HEK293T (cell line): Measurements from ENCODE around the gene LRRC73.
"Not testable (repeated sequence)": the region's sequence is repeated elsewhere in the genome, so short reads cannot be mapped to it uniquely, and the experiment has no call there.

Experiments used
- CTCF ChIA-PET: fragments of 350-600 bp; formaldehyde crosslinking; extraction: SDS; loops from one replicate; lab custom pipeline; 2021; ENCODE audit warnings: antibody characterized with exemption, inconsistent platforms; lab: Yijun Ruan, JAX
- POLR2A ChIA-PET: fragments of 350-600 bp; formaldehyde crosslinking; extraction: SDS; loops from one replicate; lab custom pipeline; 2020; ENCODE audit warnings: antibody characterized with exemption, inconsistent platforms; lab: Yijun Ruan, JAX
- DNase-seq: peaks from one replicate; pipeline ENCODE4 v3.0.0; 2012; ENCODE audit warnings: mixed read lengths; ENCODE audit errors: extremely low spot score
- ARNT ChIP-seq: fragments of 450-650 bp; IDR thresholded peaks from 2 replicates; pipeline ENCODE4 v1.6.1; 2017; ENCODE audit warnings: mild to moderate bottlenecking
- BHLHE40 ChIP-seq: fragments of 450-650 bp; IDR thresholded peaks from 2 replicates; pipeline ENCODE4 v1.6.1; 2016; ENCODE audit warnings: mild to moderate bottlenecking, moderate library complexity, borderline replicate concordance
- CTBP1 ChIP-seq: fragments of 450-650 bp; IDR thresholded peaks from 2 replicates; pipeline ENCODE4 v1.6.1; 2016; ENCODE audit warnings: borderline replicate concordance
- ELF4 ChIP-seq: fragments of 450-650 bp; IDR thresholded peaks from 2 replicates; pipeline ENCODE4 v1.6.1; 2017; ENCODE audit warnings: antibody characterized with exemption
- FOXA1 ChIP-seq: fragments of 450-650 bp; IDR thresholded peaks from 2 replicates; pipeline ENCODE4 v1.6.1; 2016; ENCODE audit warnings: mild to moderate bottlenecking
- FOXK2 ChIP-seq: fragments of 450-650 bp; IDR thresholded peaks from 2 replicates; pipeline ENCODE4 v1.6.1; 2016; ENCODE audit warnings: mild to moderate bottlenecking
- FOXM1 ChIP-seq: fragments of 450-650 bp; IDR thresholded peaks from 2 replicates; pipeline ENCODE4 v1.6.1; 2017; ENCODE audit warnings: mild to moderate bottlenecking, borderline replicate concordance
- HDGF ChIP-seq: fragments of 450-650 bp; IDR thresholded peaks from 2 replicates; pipeline ENCODE4 v1.6.1; 2017; ENCODE audit warnings: antibody characterized with exemption, borderline replicate concordance
- L3MBTL2 ChIP-seq: fragments of 450-650 bp; conservative IDR thresholded peaks from 2 replicates; pipeline ENCODE4 v1.6.1; 2016; ENCODE audit warnings: mild to moderate bottlenecking
- LEF1 ChIP-seq: fragments of 450-650 bp; IDR thresholded peaks from 2 replicates; pipeline ENCODE4 v1.6.1; 2017; ENCODE audit warnings: mild to moderate bottlenecking, borderline replicate concordance
- NFRKB ChIP-seq: fragments of 450-650 bp; IDR thresholded peaks from 2 replicates; pipeline ENCODE4 v1.6.1; 2016; ENCODE audit warnings: mild to moderate bottlenecking, moderate library complexity
- PKNOX1 ChIP-seq: fragments of 450-650 bp; IDR thresholded peaks from 2 replicates; pipeline ENCODE4 v1.6.1; 2016
- SP1 ChIP-seq: fragments of 450-650 bp; IDR thresholded peaks from 2 replicates; pipeline ENCODE4 v1.6.1; 2017
- SUZ12 ChIP-seq: fragments of 450-650 bp; IDR thresholded peaks from 2 replicates; pipeline ENCODE4 v1.6.1; 2016; ENCODE audit warnings: mild to moderate bottlenecking
- TARDBP ChIP-seq: fragments of 450-650 bp; IDR thresholded peaks from 2 replicates; pipeline ENCODE4 v1.6.1; 2016
- ZNF384 ChIP-seq: fragments of 450-650 bp; IDR thresholded peaks from 2 replicates; pipeline ENCODE4 v1.6.1; 2016

The LRRC73 gene, protein sequence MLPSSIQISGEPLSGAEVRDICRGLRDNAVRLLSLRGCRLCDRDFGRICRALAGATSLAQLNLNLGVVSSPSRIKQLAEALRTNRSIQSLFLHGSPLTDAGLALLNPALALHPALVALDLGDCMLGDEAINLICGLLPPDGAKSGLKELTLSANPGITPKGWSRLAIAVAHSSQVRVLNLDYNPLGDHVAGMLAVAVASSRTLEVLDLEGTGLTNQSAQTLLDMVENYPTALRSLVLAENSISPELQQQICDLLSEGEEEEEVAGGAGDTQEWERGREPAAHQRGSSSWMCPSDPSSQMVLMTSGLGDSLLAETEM

DNA sequence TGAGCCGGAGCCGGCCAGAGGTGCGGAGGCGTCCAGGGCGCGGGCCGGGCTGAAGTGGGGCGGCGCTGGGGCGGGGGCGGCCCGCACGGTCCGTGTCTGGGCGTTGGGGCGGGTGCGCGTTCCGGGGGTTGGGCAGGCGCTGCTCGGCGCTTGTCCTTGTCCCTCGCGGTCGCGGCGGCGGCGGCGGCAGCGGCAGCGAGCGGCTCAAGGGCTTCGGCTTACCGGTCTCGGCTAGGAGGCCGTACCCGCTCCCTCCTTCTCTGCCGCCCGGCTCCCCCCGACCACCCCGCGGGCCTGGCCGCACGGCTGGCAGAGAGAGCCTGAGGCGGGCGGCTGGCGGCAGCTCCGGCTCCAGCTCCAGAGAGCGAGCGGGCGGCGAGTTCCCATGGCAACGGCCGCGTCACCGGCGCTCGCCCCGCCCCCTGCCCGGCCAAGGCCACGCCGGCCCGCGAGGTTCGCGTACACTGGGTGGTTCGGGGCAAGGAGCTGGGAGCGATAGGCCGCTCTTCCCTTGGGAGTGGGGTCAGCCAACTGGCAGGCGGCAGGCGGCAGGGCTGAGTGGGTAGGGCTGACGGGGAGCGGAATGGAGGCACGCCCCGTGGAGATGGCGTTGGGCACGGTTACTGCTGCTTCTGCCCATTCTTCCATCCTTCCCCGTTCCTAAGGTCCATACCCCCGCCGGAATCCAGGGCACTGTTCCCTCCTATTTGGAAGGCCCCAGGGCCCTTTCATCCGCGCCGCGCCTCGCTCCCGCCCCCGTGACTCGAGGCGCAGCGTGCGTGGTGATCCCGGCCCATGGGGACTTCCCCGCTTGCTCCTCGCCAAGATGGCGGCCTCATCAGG lies at the start of gene LRRC73:
Gene LRRC73 (minus strand): TSS at position 363 of the 843 bp plus-strand sequence. CDS start 561 bp downstream, outside the sequence.
- ChIA-PET POLR2A (interaction anchor here (0.9 to 1.8 kb wide), 3 partner anchors 32 to 263 kb away, joined by 3 to 7 read pairs (median 4); partner anchors contain the start of gene TJAP1), CTCF (interaction anchor here (0.9 kb wide), 1 partner anchor 120 kb away, joined by 3 read pairs; no protein-coding TSS in a partner anchor)
- peak; percentile 85 for DNase-seq
- no peak for TF ChIP-seq L3MBTL2
- no peak for TF ChIP-seq ARNT
- TF ChIP-seq ELF4 = no peak
- no peak for TF ChIP-seq ZNF384
- no peak for TF ChIP-seq CTBP1
- no peak for TF ChIP-seq FOXK2
- no peak for TF ChIP-seq FOXA1
- TF ChIP-seq HDGF = no peak
- no peak for TF ChIP-seq FOXM1
- TF ChIP-seq SP1 = no peak
- TF ChIP-seq NFRKB = no peak
- TF ChIP-seq TARDBP = no peak
- TF ChIP-seq PKNOX1 = no peak
- TF ChIP-seq BHLHE40 = no peak
- no peak for TF ChIP-seq LEF1
- TF ChIP-seq SUZ12 = no peak

GRCh38 chr6:43559328-43559727 lies 49.2 kb upstream of the LRRC73 start:
- DNase-seq = no peak
- TF ChIP-seq HDGF (no peak), LEF1 (no peak), NFRKB (no peak), FOXA1 (no peak), SP1 (no peak), CTBP1 (no peak), FOXK2 (no peak), ELF4 (no peak), SUZ12 (no peak), FOXM1 (no peak), L3MBTL2 (no peak), PKNOX1 (no peak), BHLHE40 (no peak), TARDBP (no peak), ARNT (no peak), ZNF384 (no peak)
- CTCF ChIA-PET = no interaction called here
- POLR2A ChIA-PET = interaction anchor here (1.4 kb wide), 1 partner anchor 16 kb away, joined by 3 read pairs; the partner anchor contains the start of genes POLH and XPO5

DNA sequence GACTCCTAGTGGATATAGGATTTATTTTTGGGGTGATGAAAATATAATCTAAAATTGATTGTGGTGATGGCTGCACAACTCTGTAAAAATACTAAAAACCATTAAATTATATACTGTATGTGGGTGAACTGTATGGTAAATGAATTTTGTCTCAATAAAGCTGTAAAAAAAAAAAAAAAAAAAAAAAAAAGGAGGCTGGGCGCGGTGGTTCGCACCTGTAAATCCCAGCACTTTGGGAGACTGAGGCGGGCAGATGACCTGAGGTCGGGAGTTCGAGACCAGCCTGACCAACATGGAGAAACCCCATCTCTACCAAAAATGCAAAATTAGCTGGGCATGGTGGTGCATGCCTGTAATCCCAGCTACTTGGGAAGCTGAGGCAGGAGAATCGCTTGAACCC lies 47.5 kb upstream of the LRRC73 start:
- DNase-seq, POLR2A ChIA-PET, CTCF ChIA-PET: not testable (repeated sequence)
- peak; percentile 58; the same call in 1 of the 2 replicates for TF ChIP-seq ZNF384

- TF ChIP-seq ELF4 = no peak
- TF ChIP-seq SP1 = no peak
- no peak for TF ChIP-seq HDGF
- no peak for TF ChIP-seq FOXA1
- TF ChIP-seq L3MBTL2 = no peak
- no peak for TF ChIP-seq ARNT
- no peak for TF ChIP-seq NFRKB
- TF ChIP-seq LEF1 = no peak
- no peak for TF ChIP-seq BHLHE40
- TF ChIP-seq PKNOX1 = no peak
- TF ChIP-seq FOXM1 = no peak
- TF ChIP-seq FOXK2 = no peak
- no peak for TF ChIP-seq ZNF384
- no peak for TF ChIP-seq SUZ12
- no peak for DNase-seq
- ChIA-PET CTCF (no interaction called here), POLR2A (interaction anchor here (0.6 kb wide), 2 partner anchors 28 to 88 kb away, joined by 3 read pairs; partner anchors contain the start of genes MAD2L1BP, POLH and XPO5)
Observed at GRCh38 chr6:43547222-43547621, 37.1 kb upstream of the LRRC73 start.

DNA sequence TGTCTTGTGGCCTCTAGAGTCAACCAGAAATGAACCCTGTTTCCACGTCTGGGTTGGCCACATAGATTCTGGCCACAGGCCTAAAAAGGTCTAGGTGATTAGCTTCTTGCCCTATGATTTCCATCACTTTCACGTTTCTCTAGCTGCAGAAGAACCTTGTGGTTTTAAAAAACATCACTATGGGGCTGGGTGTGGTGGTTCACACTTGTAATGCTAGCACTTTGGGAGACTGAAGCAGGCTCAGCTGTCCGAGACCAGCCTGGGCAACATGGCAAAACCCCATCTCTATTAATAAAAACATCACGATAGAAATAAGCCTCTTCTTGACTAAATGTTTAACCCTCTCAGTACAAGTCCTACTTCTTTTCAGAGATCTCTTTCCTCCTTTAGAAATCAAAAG lies 34.3 kb upstream of the LRRC73 start:
- ChIA-PET CTCF (no interaction called here), POLR2A (no interaction called here)
- TF ChIP-seq CTBP1 = no peak
- TF ChIP-seq ZNF384 = no peak
- no peak for TF ChIP-seq L3MBTL2
- TF ChIP-seq NFRKB = no peak
- TF ChIP-seq FOXA1 = no peak
- TF ChIP-seq SP1 = no peak
- no peak for TF ChIP-seq LEF1
- no peak for TF ChIP-seq ELF4
- no peak for TF ChIP-seq FOXM1
- TF ChIP-seq SUZ12 = no peak
- DNase-seq = no peak
